ENCODE results near the gene ZNF768. TPM values are rescaled to one million over a fixed set of nuclear protein-coding genes. Genes with fewer than 3 reads are reported as not detected.

The ZNF768 gene
- total RNA-seq, 1 donor from 2014 or later = 45.6 TPM

DNA sequence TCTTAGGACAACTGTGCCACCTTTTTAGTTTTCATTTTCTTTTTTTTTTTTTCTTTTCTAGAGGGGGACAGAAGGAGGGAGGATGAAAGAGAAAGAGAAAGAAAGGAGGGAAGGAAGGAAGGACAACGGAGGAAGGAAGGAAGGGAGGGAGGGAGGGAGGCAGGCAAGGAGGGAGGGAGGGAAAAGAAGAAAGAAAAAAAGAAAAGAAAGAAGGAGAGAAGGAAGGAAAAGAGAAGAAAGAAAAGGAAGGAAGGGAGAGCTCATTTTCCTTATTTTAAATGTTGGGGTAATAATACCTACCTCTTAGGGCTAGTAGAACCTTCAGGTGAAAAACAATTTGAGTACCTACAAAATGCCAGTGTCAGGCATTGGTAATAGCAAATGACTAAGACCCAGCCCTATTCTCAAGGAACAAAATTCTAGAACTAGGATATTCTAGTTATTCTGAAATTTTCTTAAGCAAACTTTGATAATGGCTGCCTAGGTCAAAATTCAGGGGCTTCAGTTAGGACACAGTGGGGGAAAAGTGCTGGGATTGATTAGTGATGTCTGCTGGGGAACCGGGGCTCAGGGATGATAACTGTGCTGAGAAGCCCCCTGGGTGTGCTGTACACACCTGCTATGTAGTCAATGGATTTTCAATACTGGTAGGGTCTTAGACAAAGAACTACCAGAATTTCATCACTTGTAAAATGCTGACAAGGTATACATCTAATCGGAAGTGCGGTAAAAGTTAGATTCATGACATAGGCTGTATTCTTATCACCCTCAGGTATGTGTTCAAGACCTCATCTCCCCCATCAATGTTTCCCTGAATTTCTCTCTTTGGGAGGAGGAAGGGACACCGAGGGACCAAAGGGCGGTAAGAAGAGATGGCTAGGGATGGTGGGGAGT, 22.7 kb downstream of the ZNF768 start:
- no peak for DNase-seq
- Mint-ChIP-seq H3K27me3 (ENCODE audit: unreplicated experiment) (peaks cover 3% of the 10 kb centered on the region), H3K9me3 (ENCODE audit: unreplicated experiment) (no peaks in the 10 kb centered on the region), H3K4me1 (ENCODE audit: low read depth, unreplicated experiment) (no peaks in the 10 kb centered on the region), H3K27ac (ENCODE audit: unreplicated experiment) (no peak overlapping the region), H3K4me3 (ENCODE audit: unreplicated experiment) (no peak overlapping the region), H3K36me3 (ENCODE audit: unreplicated experiment) (no peaks in the 10 kb centered on the region)
- TF ChIP-seq, protein P1, sequence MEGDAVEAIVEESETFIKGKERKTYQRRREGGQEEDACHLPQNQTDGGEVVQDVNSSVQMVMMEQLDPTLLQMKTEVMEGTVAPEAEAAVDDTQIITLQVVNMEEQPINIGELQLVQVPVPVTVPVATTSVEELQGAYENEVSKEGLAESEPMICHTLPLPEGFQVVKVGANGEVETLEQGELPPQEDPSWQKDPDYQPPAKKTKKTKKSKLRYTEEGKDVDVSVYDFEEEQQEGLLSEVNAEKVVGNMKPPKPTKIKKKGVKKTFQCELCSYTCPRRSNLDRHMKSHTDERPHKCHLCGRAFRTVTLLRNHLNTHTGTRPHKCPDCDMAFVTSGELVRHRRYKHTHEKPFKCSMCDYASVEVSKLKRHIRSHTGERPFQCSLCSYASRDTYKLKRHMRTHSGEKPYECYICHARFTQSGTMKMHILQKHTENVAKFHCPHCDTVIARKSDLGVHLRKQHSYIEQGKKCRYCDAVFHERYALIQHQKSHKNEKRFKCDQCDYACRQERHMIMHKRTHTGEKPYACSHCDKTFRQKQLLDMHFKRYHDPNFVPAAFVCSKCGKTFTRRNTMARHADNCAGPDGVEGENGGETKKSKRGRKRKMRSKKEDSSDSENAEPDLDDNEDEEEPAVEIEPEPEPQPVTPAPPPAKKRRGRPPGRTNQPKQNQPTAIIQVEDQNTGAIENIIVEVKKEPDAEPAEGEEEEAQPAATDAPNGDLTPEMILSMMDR (IDR thresholded peaks at IDR 0.05; ENCODE audit: partially characterized antibody, unreplicated experiment) = no peak

DNA sequence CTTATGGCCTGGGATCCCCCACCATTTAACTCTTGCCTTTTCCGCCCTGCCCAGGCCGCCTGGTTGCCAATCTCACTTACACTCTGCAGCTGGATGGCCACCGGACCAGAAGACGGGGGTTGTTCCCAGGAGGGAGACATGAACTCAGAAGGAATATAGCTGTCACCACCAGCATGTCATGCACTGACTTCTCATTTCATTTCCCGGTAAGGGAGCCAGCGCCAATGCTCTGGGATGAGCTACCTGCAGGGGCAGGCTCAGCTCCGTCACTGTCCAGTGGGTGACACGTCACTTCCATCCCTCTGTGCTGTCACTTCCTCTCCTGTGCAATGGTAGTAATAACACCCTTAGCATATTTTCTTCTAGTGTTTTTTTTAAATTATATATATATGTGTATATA, 27.1 kb downstream of the ZNF768 start:
- Mint-ChIP-seq H3K4me3 (ENCODE audit: unreplicated experiment) (no peak overlapping the region), H3K4me1 (ENCODE audit: low read depth, unreplicated experiment) (no peaks in the 10 kb centered on the region), H3K27me3 (ENCODE audit: unreplicated experiment) (no peaks in the 10 kb centered on the region), H3K27ac (ENCODE audit: unreplicated experiment) (no peak overlapping the region), H3K9me3 (ENCODE audit: unreplicated experiment) (no peaks in the 10 kb centered on the region), H3K36me3 (ENCODE audit: unreplicated experiment) (no peaks in the 10 kb centered on the region)
- TF ChIP-seq, protein P1 (IDR thresholded peaks at IDR 0.05; ENCODE audit: partially characterized antibody, unreplicated experiment) = no peak
- no peak for DNase-seq

DNA sequence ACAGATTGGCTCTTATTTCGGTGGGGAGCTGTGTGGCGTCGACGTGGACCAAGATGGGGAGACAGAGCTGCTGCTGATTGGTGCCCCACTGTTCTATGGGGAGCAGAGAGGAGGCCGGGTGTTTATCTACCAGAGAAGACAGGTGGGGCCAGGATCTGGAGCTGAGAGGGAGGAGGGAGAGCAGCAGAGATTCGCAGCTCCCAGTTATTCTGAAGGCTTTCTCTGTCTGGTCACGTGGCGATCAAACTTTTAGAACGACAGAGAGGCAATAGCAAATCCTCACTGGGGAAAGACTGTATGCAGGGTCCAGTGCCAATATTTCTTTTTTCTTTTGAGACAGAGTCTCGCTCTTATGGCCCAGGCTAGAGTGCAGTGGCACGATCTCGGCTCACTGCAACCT, 31.7 kb downstream of the ZNF768 start:
- TF ChIP-seq, protein P1 (IDR thresholded peaks at IDR 0.05; ENCODE audit: partially characterized antibody, unreplicated experiment) = no peak
- H3K4me1 Mint-ChIP-seq (ENCODE audit: low read depth, unreplicated experiment) = no peaks in the 10 kb centered on the region
- no peak overlapping the region for H3K4me3 Mint-ChIP-seq (ENCODE audit: unreplicated experiment)
- H3K9me3 Mint-ChIP-seq (ENCODE audit: unreplicated experiment) = no peaks in the 10 kb centered on the region
- H3K27ac Mint-ChIP-seq (ENCODE audit: unreplicated experiment) = no peak overlapping the region
- DNase-seq = no peak
- H3K27me3 Mint-ChIP-seq (ENCODE audit: unreplicated experiment) = peaks cover 4% of the 10 kb centered on the region
- H3K36me3 Mint-ChIP-seq (ENCODE audit: unreplicated experiment) = no peaks in the 10 kb centered on the region

DNA sequence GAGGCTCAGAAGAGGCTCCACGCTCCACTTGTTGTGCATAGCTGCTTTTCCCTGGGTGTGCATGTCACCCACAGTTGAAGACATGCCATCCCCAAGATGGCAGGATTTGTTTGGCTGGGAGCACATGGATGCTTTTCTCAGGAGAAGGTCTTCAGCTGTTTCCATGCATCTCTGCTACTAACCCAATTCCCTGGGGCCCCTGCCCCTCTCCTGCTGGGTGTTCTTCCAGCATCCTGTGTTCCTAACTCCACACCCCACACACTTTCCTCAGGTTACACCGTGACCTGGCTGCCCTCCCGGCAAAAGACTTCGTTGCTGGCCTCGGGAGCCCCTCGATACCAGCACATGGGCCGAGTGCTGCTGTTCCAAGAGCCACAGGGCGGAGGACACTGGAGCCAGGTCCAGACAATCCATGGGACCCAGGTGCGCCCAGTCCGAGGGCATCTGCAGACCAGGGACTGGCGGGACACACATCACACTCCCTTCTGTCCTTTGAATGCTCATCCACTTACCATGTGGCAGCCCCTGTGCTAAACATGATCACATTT, 32.4 kb downstream of the ZNF768 start:
- H3K36me3 Mint-ChIP-seq (ENCODE audit: unreplicated experiment) = no peaks in the 10 kb centered on the region
- DNase-seq = no peak
- TF ChIP-seq, protein P1 (IDR thresholded peaks at IDR 0.05; ENCODE audit: partially characterized antibody, unreplicated experiment) = no peak
- H3K27ac Mint-ChIP-seq (ENCODE audit: unreplicated experiment) = no peak overlapping the region
- H3K27me3 Mint-ChIP-seq (ENCODE audit: unreplicated experiment) = peaks cover 4% of the 10 kb centered on the region
- H3K4me1 Mint-ChIP-seq (ENCODE audit: low read depth, unreplicated experiment) = no peaks in the 10 kb centered on the region
- no peaks in the 10 kb centered on the region for H3K9me3 Mint-ChIP-seq (ENCODE audit: unreplicated experiment)
- H3K4me3 Mint-ChIP-seq (ENCODE audit: unreplicated experiment) = no peak overlapping the region

DNA sequence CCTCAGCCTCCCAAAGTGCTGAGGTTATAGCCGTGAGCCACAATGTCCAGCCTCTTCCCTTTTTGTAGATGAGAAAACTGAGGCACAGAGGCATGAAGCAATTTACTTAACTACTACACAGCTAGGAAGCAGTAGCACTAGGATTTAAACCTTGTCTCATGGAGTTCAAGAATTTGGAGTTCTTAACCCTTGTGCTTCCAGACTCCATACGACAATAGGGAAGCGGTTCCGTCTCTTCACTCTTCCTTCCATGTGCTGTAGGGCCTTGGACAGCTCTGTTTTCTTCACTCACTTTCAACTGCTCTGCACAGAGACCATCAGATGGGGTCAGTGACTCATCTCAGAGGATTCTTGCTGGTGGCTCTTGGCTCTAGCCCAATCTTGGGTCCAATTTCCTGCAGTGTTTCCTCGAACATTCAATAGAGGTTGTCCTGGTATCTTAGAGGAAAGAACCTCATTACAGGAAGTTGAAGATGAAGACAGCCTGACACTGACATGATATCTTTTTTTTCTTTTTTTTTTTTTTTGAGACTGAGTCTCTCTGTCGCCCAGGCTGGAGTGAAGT, 34.5 kb downstream of the ZNF768 start:
- H3K27ac Mint-ChIP-seq (ENCODE audit: unreplicated experiment) = no peak overlapping the region
- no peaks in the 10 kb centered on the region for H3K36me3 Mint-ChIP-seq (ENCODE audit: unreplicated experiment)
- no peaks in the 10 kb centered on the region for H3K4me1 Mint-ChIP-seq (ENCODE audit: low read depth, unreplicated experiment)
- TF ChIP-seq, protein P1 (IDR thresholded peaks at IDR 0.05; ENCODE audit: partially characterized antibody, unreplicated experiment) = no peak
- no peak for DNase-seq
- no peaks in the 10 kb centered on the region for H3K9me3 Mint-ChIP-seq (ENCODE audit: unreplicated experiment)
- H3K27me3 Mint-ChIP-seq (ENCODE audit: unreplicated experiment) = peaks cover 6% of the 10 kb centered on the region
- H3K4me3 Mint-ChIP-seq (ENCODE audit: unreplicated experiment) = no peak overlapping the region
